NCI-H2081 treated with DMSO at 0.1 percent for 48 hours (cell line): ENCODE results near the gene AHNAK.
"Not testable (repeated sequence)": the region's sequence is repeated elsewhere in the genome, so short reads cannot be mapped to it uniquely, and the experiment has no call there.

Source experiments
- DNase-seq: peaks from one replicate; lab custom pipeline; 2025; lab: John Stamatoyannopoulos, UW

Gene AHNAK

GRCh38 chr11:62516736-62517371, 29.8 kb downstream of the AHNAK start:
- DNase-seq, result no peak

DNA sequence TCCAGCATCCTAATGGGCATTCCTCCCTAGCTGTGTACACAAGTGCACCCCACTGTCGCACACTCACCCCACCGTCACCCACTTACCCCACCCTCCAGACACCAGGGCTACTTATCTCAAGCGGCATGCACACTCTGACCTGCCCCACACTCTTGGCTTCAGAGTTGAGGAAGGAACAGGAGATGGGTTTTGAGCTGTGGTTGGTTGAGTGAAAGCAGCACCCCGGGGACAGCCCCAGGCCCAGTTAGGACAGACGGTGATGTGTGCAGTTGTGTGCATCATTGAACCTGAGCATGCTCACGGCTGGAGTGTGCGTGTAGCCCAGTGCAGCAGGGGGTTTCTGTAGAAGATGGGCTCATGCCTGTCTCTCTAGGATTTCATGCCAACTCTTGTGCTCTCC, 32.5 kb downstream of the AHNAK start:
- no peak for DNase-seq

GRCh38 chr11:62513626-62514025, 33.0 kb downstream of the AHNAK start:
- no peak for DNase-seq

- DNase-seq, result no peak
These were observed 33.6 kb downstream of the AHNAK start for GRCh38 chr11:62512961-62513360.

DNA sequence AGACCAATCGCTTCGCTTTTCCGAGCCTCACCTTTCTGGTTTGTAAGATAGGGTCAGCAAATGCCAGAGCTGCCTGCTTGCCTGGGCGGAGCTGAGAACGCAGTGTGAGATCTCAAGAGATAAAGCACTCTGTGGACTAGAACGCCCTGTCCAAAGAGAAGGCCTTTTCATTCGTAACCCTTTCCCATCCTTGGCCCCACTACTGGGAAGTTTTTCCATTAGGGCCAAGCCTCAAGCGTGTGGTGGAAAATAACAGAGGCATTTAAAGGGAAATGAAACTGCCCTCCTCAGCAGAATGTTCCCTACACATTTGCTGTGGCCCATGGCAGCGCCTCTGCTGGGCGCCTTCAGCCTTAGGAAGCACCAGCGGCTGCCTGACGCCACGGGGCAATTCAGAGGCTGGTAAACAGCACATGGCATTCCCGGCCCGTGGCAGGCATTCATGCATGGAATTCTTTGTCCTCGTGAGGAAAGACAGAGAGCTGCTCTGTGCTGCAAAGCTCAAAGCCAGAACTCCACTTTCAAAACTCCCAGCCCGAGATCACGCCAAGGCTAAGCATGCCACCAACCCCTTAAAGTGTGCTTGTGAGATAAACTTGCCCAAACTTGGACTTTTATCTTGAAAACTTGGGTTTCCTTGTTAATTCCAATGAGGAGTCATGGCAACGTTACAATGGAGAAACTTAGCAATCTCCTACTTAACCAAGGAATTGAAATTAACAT, 38.1 kb downstream of the AHNAK start:
- no peak for DNase-seq

DNA sequence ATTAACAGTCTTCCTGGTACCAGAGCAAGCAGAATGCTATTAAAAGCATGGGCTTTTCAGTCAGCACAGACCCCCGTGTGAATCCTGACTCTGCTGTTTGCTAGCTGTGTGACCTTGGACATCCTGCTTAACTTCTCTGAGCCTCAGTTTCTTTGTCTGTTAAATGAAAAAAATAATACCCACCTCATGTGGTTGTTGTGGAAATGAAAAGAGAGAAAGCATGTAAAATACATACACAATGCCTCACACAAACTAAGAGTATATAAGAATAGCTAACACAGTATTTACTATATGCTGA, 39.5 kb downstream of the AHNAK start:
- DNase-seq, result no peak

DNA sequence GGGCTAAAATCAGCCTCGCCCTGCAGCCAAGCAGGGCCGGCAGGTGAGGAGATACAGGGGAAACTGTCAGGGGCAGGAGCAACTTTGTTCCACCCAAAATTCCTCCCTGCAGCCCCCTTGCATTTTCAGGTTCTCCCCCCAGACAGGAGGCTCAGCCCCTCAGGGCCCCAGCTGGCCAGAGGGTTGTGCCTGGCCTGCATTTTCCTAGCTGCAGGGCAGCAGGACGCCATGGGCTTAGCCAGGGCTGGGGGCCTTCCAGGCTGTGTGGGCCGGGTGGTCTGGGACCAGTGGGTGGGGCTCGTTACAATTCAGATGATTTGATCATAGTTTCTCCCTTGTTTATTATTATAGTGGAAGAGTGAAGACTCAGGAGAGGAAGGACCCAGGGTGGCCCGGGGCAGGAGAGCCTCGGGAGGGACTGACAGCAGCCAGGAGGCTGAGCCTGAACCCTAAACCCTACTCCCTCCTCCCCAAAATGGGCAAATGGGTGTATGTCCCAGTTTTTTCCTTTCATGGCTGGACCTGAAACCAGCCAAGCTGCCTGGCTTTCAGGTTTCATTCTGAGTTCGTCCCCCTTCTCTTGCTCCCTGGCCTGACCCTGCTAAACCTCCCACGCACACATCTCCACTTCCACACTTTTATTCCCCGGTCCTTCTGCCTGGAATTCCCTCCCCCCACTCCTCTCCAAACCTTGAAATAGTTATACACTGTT, 40.0 kb downstream of the AHNAK start:
- DNase-seq, result no peak

- DNase-seq, result no peak
These were observed 41.0 kb downstream of the AHNAK start for GRCh38 chr11:62505440-62506091.

- DNase-seq, result no peak
These were observed 41.6 kb downstream of the AHNAK start for GRCh38 chr11:62505059-62505439.

- no peak for DNase-seq
These were observed 42.2 kb downstream of the AHNAK start for GRCh38 chr11:62504158-62504973.

GRCh38 chr11:62502030-62502730, 44.4 kb downstream of the AHNAK start:
- DNase-seq, result no peak

GRCh38 chr11:62501432-62501891, 45.1 kb downstream of the AHNAK start:
- DNase-seq, result no peak

GRCh38 chr11:62500650-62501030, 46.0 kb downstream of the AHNAK start:
- DNase-seq, result no peak

GRCh38 chr11:62499944-62500649, 46.5 kb downstream of the AHNAK start:
- no peak for DNase-seq

- DNase-seq, result not testable (repeated sequence)
These were observed 47.2 kb downstream of the AHNAK start for GRCh38 chr11:62499311-62499943.

GRCh38 chr11:62498492-62499286, 47.9 kb downstream of the AHNAK start:
- no peak for DNase-seq

GRCh38 chr11:62498031-62498430, 48.6 kb downstream of the AHNAK start:
- DNase-seq, result no peak

DNA sequence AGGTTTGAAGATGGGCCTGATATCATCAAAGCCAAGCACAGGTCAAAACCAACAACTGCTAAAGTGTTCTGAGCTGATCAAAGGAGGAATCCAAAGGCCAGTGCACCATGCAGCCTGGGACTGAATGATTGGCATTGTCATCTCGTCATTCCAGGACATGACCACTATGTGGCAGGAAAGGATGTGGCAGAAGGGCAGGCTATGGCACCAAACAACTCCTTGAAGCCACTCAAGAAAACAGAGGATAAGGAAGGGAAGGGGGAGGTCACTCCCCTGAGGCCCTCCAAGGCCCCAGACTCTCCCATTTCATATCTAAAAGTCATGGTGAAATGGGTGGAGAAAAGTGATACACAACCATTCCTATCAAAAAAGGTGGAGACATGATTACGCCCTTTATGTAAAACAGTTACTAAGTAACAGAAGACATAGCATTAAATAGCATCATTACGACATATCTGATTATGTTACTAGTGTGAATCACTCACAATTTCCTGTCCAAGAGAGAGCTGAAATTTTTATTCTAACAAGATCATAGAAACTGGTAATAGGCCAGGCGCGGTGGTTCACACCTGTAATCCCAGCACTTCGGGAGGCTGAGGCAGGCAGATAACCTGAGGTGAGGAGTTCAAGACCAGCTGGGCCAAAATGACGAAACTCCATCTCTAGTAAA, 49.3 kb downstream of the AHNAK start:
- DNase-seq, result no peak

GRCh38 chr11:62496676-62497075, 49.9 kb downstream of the AHNAK start:
- no peak for DNase-seq
